ENCODE data around the gene RGS14.
"Not testable (repeated sequence)": the region's sequence is repeated elsewhere in the genome, so short reads cannot be mapped to it uniquely, and the experiment has no call there.

Gene RGS14

DNA sequence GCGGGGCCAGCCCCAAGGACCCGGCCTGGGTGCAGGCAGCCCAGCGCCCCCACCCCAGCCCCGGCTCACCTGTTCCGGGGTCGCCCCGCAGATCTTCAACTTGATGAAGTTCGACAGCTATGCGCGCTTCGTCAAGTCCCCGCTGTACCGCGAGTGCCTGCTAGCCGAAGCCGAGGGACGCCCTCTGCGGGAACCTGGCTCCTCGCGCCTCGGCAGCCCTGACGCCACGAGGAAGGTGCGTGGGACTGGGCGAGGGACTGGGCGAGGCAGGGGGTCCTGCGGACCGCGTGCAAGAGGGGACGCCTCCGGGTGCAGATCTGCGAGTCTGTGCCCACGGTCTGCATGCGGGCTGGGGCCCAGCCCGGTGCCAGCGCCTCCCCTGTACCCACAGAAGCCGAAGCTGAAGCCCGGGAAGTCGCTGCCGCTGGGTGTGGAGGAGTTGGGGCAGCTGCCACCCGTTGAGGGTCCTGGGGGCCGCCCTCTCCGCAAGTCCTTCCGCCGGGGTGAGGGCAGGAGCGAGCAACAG is 9.7 kb downstream of the RGS14 start:
- no peak for DNase-seq

DNA sequence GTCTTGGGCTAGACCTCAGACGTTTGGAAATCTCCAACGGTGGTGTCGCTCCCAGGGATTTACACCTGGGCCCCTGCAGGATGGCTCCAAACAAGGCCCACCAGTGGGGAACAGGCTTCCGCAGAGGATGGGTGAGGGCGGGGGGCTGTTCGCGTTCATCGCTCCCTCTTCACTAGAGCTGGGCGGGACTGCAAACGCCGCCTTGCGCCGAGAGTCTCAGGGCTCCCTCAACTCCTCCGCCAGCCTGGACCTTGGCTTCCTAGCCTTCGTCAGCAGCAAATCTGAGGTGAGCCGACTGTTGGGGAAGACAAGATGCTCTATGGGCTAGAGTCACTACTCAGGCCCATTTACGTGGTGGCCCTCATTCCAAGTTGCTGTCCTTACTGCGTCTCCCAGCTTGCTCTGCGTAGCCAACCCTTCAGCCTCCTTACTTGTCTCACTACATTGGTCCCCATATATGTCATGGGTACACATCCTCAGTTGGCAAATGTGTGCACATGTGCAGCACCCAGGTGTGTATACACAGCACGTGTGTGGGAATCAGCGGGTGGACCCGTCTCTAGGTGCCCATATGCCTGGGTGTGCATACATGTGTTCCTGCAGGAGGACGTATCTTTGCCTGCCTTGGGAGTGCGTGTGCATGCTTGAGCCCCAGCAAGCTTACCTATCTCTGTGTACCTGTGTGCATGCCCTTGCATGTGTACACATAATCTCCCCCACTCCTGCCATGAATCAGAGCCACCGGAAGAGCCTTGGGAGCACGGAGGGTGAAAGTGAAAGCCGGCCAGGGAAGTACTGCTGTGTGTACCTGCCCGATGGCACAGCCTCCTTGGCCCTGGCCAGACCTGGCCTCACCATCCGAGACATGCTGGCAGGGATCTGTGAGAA is 10.5 kb downstream of the RGS14 start:
- DNase-seq: no peak

DNA sequence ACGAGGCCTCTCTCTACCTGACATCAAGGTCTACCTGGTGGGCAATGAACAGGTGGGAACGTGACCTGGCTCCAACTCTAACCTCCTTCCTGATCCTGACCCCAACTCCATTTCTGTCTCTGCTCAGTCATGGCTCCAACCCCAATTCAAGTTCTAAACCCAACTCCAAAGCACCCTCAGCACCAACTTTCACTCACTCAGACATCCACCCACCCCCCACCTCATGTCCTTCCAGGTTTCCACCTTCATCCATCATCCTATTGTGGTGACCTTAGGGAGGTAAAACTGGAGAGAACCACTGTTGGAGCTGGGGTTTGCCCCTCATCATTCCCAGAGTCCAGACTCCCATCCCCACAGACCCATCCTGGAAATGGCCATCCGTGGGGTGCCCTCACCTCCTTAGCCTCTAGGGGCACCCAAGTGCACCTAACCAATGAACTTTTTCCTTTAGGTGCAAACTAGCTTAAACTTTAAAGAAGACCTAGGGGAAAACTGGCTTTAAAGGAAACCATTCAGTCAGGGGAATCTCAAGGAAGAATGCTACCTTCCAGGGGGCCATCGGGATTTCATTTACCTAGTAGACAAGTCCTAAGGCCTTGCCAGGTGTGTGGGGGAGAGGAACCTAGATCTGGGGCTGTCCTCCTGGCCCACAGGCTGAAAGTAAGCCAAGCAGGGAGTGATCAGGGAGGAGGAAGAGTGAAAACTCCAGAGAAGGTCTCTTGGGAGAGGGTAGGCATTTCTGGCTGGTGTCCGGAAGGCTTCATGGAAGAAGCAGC is 11.3 kb downstream of the RGS14 start:
- no peak for DNase-seq

DNA sequence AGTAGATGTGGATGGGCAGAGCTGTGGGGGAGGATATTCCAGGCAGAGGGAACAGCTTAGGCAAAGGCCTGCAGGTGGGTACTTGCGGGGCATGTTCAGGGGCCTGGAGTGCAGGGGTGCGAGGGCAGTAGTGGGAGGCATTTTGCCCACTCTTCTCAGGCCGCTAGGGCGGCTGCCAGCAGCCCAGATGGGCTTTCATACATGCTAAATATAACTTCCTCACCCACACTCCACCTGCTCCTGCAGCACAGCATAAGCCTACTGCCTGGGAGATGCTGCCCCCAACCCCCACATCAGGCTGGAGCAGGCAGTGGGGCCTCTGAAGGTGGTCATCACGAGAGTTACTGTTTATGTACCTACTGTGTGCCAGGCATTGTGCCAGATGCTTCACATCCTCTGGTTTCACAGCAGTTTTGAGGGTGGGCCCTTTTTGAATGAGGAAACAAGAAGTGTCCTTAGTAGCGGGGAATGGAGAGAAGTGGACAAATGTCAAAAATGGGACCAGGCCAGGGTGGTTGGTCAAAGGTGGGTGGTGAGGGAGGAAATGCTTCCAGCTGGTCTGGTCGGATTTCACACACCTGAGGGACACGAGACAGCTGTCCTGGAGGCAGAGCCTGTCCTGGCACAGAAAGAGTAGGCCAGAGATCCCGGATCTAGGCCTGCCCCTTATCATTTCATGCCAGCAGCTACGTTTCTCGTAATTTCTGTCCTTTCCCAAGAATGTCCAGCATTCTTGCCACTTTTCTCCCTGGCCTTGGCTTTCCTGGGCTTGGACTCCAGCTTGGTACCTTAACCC is 12.1 kb downstream of the RGS14 start:
- no peak for DNase-seq

DNA sequence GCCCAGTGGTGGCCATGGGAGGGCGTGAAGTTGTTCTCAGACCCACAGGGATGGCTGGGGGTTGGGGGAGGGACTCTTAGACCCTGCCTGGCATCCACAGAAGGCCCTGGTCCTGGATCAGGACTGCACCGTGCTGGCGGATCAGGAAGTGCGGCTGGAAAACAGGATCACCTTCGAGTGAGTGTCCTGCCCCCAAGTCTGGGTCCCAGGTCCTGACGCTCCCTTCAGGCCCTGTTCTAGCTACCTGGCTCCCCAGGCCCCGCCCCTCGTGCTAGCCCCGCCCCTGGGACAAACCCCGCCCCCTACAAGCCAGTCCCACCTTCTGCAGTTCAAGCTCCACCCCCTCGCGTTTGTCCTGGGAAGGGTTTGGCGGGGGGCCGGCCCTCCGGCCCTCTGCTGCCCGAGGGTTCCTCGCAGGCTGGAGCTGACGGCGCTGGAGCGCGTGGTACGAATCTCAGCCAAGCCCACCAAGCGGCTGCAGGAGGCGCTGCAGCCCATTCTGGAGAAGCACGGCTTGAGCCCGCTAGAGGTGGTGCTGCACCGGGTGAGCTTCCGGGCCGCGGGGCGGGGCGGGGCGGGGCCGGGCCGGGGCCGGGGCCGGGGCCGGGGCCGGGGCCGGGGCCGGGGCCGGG is 12.9 kb downstream of the RGS14 start:
- peak; percentile 58 for DNase-seq

DNA sequence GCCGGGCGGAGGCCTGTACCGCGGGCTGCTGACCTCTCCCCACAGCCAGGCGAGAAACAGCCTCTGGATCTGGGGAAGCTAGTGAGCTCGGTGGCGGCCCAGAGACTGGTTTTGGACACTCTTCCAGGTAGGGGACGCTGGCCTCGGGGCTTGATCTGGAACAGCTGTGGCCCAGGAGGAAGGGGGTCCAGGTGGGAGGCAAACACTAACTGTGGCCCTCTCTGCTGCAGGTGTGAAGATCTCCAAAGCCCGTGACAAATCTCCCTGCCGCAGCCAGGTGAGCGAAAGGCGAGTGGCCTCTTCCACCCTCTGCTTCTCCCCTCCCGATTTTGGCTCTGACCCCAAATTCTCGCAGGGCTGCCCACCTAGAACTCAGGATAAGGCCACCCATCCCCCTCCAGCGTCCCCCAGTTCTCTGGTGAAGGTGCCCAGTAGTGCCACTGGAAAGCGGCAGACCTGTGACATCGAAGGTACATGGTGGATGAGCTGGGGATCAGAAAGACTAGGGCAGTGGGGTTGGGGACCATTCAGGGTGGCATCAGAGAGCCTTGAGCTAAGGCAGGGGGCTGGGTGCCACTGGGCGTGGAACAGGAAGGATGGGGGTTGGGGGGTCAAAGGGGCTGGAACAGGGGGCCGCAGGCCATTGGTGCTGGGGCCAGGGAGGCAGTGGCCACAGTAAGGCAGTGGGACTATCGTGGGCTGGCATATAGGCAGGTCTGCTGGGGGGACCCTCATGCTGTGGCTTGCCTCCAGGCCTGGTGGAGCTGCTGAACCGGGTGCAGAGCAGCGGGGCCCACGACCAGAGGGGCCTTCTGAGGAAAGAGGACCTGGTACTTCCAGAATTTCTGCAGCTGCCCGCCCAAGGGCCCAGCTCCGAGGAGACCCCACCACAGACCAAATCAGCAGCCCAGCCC is 13.7 kb downstream of the RGS14 start:
- no peak for DNase-seq

DNA sequence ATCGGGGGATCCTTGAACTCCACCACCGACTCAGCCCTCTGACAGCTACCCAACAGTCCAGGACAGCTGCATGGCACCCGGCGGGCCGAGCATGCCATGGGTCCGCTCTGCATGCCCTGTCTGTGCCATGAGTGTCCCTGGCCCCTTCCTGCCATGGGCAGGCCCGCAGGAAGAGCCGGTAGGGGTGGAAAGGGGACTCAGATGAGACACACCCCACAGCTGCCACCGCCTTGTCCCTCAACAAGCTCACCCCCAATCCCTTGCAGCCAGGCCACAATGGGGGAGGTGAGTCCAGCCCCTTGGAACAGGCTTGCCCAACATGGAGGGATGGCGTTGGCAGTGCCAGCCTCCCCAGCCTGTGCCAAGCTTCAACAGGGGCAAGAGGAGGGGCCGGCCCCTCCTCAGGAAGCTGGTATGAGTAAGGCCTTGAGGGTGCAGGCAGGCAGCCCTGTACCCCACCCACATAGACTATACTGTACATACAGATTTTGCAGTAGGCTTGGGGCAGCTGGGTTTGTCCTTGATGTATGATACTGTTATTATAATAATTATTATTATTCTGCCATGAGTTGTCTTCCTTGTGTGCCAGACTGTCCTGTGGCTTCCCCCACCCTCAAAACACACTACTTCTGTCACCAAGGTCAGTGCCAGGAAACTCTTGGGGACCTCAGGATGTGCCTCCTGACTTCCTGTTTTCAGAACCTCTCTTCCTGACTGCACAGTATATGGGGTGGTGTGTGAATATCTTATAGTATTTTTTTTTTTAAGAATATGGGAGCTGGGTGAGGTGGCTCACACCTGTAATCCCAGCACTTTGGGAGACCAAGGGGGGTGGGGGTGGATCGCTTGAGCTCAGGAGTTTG is 14.5 kb downstream of the RGS14 start:
- DNase-seq: no peak

DNA sequence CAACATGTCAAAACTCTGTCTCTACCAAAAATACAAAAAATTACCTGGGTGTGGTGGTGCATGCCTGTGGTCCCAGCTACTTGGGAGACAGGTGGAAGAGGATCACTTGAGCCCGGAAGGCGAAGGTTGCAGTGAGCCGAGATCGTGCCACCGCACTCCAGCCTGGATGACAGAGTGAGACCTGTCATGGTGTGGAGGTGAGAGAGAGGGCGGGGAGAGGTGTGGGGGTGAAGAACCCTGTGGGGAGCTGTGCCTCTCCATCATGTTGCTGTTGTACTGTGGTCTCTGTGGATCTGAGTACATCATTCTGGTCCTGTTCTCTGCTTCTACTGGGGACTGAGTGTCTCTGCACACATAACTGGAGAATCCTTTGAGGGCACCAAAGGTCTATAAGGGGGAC is 15.2 kb downstream of the RGS14 start:
- no peak for DNase-seq

DNA sequence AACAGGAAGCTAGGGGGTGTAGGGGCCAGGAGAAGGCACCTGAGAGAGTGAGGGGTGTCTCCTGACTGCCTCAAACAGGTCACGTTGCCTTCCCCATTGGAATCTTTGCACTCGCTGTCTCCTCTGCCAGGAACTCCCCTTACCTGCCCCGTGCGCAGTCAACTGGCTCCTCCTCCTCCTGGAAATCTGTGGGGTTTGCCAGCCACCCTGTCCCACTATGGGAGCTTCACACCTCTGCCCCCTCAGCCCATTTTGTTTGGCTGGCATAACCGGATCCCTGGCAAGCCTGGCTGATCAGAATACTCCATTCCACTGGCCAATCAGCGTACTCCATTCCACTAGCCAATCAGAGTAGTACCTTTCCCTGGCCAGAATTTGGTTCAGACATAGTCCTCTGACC is 16.1 kb downstream of the RGS14 start:
- no peak for DNase-seq

DNA sequence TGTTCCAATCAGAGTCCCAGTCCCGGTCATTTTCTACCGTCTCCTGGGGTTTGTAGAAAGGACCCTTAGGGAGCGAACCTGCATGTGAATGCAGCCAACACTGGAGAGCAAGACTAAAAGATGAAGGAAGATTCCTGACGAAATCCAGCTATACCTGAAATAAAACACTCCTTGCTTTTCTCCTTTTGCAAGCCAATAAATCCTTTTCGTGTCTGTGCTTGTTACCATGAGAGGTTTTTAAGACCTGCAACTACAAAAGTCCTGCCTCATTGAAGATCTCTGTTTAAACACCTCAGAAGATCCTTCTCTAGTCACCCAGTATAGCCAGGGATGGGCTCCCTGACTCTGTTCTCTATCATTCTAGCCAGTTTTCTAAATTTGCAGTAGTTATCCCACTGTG is 16.5 kb downstream of the RGS14 start:
- DNase-seq: no peak

DNA sequence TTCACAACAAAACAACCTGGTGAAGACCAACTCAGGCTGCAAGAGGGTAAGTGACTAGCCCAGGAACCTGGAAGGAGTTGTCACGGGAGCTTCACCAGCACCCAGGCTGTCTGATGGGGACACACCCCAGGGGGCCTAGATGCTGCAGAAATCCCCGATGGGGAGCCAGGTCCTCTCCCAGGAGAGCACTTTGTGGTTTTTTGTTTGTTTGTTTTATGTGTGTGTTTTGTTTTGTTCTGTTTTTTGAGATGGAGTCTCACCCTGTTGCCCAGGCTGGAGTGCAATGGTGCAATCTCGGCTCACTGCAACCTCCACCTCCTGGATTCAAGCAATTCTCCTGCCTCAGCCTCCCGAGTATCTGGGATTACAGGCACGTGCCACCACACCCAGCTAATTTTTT is 17.8 kb downstream of the RGS14 start:
- not testable (repeated sequence) for DNase-seq

DNA sequence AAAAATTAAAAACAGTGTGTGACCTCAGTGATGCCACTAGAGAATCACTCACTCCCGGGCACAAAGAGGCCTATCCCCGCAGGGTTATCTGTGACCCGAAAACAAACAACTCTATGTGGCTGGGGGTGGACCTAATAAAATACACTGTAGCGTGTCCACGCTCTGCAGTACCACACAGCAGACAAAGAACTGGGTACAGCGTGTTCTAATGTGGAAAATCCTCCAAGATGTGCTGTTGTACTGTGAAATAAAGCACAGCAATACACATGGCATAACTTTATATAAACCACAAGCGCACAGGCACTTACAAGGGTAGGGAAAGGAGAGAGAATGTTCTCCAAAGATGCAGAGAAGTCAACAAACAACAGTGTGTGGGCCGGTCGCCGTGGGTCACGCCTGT is 18.4 kb downstream of the RGS14 start:
- DNase-seq: no peak

DNA sequence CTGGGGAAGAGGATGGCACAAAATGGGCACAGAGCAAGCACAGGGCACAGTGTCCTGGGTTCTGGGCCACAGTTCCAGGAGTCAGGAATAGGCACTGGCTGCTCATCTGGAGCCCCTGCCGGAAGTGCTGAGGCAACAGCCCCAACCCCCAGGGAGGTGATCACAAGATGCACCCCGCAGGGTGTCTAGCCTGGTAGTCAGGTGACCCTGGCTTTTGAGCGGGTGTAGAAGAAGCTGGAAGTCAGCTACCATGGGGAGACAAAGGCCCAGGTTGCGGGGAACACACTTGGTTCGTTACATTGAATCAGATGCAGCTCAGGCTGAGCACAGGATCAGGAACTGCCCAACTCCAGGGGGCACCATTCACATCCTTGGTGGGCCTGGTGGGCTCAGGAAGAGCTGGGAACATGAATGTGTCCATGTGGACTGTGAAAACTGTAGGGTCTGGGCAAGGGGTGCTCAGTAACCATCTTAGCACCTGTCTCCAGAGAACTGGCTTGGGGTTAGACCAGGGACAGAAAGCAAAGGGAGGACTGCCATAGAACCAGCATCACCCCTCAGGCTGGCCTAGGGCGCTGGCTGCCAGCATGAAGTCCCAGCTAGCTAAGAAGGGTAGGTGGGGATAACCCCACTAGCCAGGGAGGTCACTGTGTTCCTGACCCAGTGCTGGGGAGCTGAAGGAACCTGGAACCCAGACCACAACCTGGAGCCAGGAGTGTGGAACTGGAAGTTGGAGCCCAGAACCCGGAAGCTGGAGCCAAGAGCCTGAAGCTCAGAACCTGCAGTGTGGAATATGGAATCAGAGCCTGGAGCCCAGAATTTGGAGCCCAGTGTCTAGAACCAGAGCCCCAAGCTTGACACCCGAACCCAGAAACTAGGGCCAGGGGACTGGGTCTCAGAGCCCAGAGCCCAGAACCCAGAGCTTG is 20.4 kb downstream of the RGS14 start:
- DNase-seq: no peak

DNA sequence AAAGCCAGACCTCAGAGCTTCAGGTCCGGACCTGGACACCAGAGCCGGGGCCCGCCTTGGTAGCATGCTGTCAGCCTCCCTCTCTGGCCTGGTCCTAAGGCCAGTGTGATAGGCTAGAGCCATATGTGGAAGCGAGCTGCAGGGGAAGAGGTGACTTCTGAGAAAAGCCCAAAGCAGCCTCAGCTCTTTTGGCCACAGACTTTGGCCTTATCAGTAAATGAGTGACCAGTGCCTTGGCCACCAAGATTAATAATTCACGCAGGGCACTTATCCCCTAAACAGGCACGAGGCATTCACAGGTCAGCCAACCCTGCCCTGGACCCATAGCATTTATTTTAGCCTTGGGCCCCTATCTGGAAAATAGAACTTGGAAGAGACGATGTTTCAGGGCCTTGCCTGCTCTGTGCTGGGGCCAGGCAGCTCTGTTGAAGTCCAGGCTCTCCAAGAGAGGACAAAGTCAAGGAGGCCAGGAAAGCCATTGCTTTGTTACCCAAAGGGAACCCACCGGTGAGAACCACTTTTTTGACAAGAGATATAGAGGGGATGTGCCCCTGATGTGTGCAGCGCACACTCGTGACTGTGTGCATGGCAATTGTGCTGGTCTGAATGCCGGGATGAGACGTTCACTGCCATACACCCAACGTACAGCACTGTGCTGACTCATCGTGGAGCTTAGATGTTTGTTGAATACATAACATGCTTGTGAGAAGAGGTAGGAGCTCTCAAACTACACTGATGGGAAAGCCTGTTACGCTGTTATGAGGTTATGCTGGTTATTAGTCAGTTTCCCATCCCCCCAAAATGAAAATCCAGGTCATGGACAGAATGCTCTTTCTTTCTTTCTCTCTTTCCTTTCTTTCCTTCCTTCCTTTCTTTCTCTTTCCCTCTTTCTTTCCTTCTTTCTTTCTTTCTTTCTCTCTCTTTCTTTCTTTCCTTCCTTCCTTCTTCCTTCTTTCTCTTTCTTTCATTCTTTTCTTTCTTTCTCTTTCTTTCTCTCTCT is 21.5 kb downstream of the RGS14 start:
- no peak for DNase-seq

DNA sequence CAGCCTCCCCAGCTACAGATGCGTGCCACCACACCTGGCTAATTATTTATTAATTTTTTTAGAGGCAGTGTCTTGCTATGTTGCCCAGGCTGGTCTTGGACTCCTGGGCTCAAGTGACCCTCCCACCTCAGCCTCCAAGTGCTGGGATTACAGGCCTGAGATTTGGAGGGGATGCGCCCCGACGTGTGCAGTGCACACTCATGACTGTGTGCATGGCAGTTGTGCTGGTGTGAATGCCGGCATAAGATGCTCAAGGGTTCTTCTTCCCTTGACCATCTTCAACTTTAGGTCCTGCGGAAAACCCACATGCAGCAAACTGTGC is 23.0 kb downstream of the RGS14 start:
- no peak for DNase-seq

DNA sequence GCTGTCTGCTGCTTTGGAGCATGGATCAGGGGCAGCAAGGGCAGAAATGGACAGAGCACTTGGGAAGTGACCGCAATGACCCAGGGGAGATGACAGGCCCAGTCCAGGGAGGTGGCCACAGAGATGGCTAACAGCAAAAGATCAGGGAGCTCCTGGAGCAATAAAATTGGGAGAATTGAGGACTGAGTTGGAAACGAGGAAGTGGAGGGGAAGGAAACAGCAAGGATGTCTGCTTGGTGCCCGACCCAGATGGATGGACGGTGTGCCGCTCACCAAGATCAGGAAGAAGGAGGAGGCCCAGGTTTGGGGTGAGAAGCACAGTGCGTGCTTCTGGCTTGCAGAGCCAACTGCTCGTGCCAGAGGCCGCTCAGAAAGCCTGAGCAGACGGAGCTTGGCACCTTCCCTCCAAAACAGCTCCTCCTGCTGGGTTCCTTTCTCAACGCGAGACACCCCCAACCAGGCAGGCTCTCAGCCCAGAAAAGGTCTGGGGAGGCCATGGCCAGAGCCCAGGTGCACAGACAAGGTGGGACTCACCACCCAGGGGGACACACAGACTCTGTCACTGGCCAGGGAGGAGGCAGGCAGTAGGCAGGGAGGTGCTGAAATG is 24.8 kb downstream of the RGS14 start:
- DNase-seq: peak; percentile 35

DNA sequence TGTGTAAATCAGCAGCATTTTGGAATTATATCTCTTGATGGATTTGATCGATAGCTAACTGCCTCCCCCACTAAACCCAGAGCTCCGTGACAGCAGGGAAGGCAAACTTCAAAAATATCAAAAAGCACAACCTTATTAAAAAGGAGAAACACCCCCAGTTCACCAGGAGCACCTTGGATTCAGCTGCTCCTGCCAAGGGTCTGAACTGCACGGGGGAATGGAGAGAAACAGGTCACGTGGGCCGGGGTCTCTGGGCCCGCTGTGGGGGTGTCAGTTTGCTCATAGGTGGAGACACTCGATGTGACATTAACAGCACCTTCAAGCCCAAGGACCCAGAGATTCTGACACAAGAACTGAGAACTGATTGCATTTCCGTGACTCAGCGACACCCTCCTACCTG is 25.5 kb downstream of the RGS14 start:
- no peak for DNase-seq

DNA sequence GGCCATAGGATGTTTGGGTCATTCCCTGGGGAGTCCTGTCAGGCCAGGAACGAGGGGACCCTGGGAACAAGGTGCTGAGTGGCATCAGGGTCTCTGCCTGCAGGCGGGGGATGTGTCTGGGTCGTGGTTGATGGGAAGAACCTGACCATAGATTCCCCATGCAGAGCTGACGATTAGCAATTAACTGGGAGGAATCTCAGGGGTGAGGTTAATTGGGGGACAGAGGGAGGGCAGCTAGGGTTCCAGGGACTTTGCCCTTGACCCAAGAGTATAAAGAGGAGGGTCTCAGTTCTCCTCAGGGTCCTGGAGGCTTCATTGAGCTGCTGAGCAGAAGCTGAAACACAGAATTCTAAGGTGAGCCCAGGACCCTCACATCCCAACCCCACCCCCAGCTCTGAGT is 26.4 kb downstream of the RGS14 start, which contains the start of gene SLC34A1:
Gene SLC34A1, plus strand, starts transcription at position 301 of the 400 bp plus-strand sequence. CDS start 1,308 bp downstream, outside the sequence.
- no peak for DNase-seq
